ENCODE data around the gene TNFRSF9.

TNFRSF9 gene

DNA sequence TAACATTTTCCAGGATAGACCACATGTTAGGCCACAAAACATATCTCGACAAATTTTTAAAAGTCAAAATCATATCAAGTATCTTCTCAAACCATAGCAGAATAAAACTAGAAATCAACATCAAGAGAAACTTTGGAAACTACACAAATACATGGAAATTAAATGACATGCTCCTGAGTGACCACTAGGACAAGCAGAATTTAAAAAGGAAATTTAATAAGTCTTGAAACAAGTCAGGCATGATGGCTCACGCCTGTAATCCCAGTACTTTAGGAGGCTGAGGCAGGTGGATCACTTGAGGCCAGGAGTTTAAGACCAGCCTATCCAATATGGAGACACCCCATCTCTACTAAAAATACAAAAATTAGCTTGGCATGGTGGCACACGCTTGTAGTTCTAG is 61.4 kb downstream of the TNFRSF9 start:
- Histone ChIP-seq H3K36me3 (ENCODE audit: insufficient read depth, low read length) (no peaks in the 10 kb centered on the region), H3K27ac (no peak overlapping the region), H3K4me3 (no peak overlapping the region), H3K9me3 (ENCODE audit: low read depth, low read length) (no peaks in the 10 kb centered on the region), H3K9ac (ENCODE audit: insufficient read length) (no peak overlapping the region)
- DNase-seq (ENCODE audit: low read depth, low spot score) = no peak
- no peak for TF ChIP-seq EZH2 (IDR thresholded peaks at IDR 0.05)
- TF ChIP-seq FOXP2 (optimal IDR thresholded peaks at IDR 0.05; ENCODE audit: control extremely low read depth, extremely low read length, insufficient read depth) = no peak
- TF ChIP-seq POLR2AphosphoS5 (IDR thresholded peaks at IDR 0.05; ENCODE audit: borderline replicate concordance, low read depth, low read length) = no peak

DNA sequence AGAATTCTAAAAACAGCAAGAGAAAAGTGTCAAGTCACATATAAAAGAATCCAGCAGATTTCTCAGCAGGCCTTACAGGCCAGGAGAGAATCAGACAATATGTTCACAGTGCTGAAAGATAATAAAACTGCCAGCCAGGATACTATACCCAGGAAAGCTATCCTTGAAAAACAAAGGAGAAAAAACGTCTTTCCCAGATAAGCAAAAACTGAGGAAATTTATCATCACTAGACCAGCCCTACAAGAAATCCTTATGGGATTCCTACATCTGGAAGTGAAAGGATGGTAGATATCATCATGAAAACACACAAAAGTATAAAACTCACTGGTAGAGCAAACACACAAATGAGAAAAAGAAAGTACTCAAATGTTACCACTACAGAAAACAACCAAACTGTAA is 62.6 kb downstream of the TNFRSF9 start:
- H3K4me3 ChIP-seq = no peak overlapping the region
- H3K36me3 ChIP-seq (ENCODE audit: insufficient read depth, low read length) = no peaks in the 10 kb centered on the region
- no peak for TF ChIP-seq FOXP2 (optimal IDR thresholded peaks at IDR 0.05; ENCODE audit: control extremely low read depth, extremely low read length, insufficient read depth)
- no peak for TF ChIP-seq EZH2 (IDR thresholded peaks at IDR 0.05)
- TF ChIP-seq POLR2AphosphoS5 (IDR thresholded peaks at IDR 0.05; ENCODE audit: borderline replicate concordance, low read depth, low read length) = no peak
- no peaks in the 10 kb centered on the region for H3K9me3 ChIP-seq (ENCODE audit: low read depth, low read length)
- DNase-seq (ENCODE audit: low read depth, low spot score) = no peak
- H3K27ac ChIP-seq = no peak overlapping the region
- H3K9ac ChIP-seq (ENCODE audit: insufficient read length) = no peak overlapping the region

DNA sequence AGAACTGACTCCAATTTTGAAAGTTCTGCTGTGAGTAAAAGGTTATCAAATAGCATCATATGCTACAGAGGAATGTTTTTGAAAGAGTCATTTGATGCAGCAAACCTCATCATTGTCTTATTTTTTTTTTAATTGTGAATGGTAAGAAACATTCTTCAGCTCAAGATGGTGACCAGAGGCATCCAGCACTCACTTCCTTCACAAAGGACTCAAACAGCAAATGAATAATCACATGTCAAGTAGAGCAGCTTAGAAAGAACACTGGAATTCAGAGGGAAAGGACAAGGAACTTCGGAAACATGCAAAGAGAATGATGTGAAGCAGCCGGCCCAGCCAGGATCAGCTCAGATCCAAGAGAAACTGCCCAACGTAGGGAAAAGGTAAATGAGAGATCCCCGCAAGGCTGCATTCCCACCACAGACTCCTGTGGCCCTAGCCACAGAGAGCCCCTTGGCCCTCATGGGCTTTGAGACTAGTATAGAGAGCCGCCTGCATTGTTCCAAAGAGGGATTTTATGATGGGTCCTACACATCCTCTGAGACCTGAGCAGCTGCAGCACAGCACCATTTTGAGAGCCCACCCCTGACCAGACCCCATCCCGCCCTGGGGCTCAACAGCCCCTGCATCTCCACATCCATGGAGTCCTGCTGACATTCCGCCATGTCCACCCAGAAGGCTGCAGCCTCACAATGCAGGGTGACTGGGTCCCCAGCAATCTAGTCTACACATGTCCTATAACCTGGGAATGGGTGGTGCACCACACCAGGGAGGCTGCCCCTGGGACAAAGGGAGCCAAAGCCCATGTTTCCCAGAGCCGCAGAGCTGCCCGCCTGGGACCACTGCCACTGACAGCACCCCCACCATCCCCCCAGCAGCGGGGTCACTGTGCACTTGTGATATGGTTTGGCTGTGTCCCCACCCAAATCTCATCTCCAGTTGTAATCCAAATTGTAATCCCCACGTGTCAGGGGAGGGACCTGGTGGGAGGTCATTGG is 66.5 kb downstream of the TNFRSF9 start:
- no peak for TF ChIP-seq FOXP2 (optimal IDR thresholded peaks at IDR 0.05; ENCODE audit: control extremely low read depth, extremely low read length, insufficient read depth)
- no peak for TF ChIP-seq POLR2AphosphoS5 (IDR thresholded peaks at IDR 0.05; ENCODE audit: borderline replicate concordance, low read depth, low read length)
- no peak for TF ChIP-seq EZH2 (IDR thresholded peaks at IDR 0.05)
- no peaks in the 10 kb centered on the region for H3K9me3 ChIP-seq (ENCODE audit: low read depth, low read length)
- no peak for DNase-seq (ENCODE audit: low read depth, low spot score)
- no peak overlapping the region for H3K9ac ChIP-seq (ENCODE audit: insufficient read length)
- H3K27ac ChIP-seq = no peak overlapping the region
- H3K36me3 ChIP-seq (ENCODE audit: insufficient read depth, low read length) = no peaks in the 10 kb centered on the region
- no peak overlapping the region for H3K4me3 ChIP-seq

DNA sequence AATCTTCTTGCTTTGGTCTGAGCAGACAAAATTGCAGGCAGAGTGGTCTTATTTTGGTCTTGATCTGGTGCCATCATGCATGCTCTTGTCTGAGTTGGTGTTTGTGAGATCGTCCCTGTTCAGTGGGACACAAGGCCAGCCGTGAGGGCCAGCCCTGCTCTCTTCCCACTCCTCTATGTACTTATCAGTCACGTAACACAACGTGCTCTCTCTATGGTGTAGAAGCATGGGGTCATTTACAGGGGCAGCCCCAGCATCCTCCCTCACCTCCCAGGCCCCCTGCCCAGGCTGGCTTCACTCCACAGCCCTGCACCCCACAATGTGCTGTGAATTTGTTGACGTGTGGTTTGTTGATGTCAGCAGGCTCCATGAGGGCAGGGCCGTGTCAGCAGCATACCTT is 69.5 kb downstream of the TNFRSF9 start:
- H3K27ac ChIP-seq = no peak overlapping the region

DNA sequence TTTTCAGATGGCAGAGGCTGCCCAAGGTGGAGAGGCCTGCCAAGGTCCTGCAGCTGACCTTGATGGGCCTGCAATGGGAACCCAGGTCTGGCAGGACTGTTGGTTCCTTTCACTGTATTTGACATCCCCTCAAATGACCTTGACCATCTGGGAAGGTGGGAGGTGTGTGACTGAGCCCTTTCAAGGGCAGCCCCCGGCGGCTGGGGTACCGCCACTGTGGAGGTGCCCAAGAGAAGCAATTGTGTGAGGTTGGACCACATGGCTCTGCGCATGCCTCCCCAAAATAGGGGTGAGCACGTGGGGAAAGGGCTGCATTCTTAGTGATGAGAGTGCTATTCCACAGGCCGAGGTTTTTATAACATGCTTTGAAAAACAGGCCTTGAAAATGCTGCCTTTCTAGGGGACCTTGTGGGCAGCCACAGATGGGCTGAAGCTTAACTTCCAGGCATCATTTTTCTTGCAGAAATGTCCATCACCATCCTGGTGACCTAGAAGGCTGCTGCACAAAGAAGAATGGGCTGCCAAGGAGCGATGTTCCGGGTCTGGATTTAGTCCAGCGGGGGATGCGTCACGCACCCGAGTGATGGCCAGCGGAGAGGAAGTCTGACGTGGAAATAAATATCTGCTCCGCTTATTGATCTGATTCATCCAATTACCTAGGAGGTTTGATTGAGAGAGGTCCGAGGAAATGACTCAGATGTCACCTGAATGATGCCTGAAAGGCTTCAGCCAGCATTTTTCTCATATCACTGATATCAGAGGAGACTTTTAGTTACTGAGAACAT is 71.3 kb downstream of the TNFRSF9 start:
- Histone ChIP-seq H3K27ac (no peak overlapping the region), H3K4me3 (no peak overlapping the region), H3K9ac (ENCODE audit: insufficient read length) (no peak overlapping the region), H3K36me3 (ENCODE audit: insufficient read depth, low read length) (no peaks in the 10 kb centered on the region), H3K9me3 (ENCODE audit: low read depth, low read length) (no peaks in the 10 kb centered on the region)
- no peak for TF ChIP-seq EZH2 (IDR thresholded peaks at IDR 0.05)
- TF ChIP-seq FOXP2 (optimal IDR thresholded peaks at IDR 0.05; ENCODE audit: control extremely low read depth, extremely low read length, insufficient read depth) = no peak
- TF ChIP-seq POLR2AphosphoS5 (IDR thresholded peaks at IDR 0.05; ENCODE audit: borderline replicate concordance, low read depth, low read length) = no peak
- no peak for DNase-seq (ENCODE audit: low read depth, low spot score)

More for the DNA sequence above, 69.5 kb downstream of the TNFRSF9 start:
- no peak for DNase-seq (ENCODE audit: low read depth, low spot score)
- H3K4me3 ChIP-seq = no peak overlapping the region
- no peak for TF ChIP-seq POLR2AphosphoS5 (IDR thresholded peaks at IDR 0.05; ENCODE audit: borderline replicate concordance, low read depth, low read length)
- TF ChIP-seq FOXP2 (optimal IDR thresholded peaks at IDR 0.05; ENCODE audit: control extremely low read depth, extremely low read length, insufficient read depth) = no peak
- no peak for TF ChIP-seq EZH2 (IDR thresholded peaks at IDR 0.05)
- H3K9ac ChIP-seq (ENCODE audit: insufficient read length) = no peak overlapping the region
- no peaks in the 10 kb centered on the region for H3K9me3 ChIP-seq (ENCODE audit: low read depth, low read length)
- no peaks in the 10 kb centered on the region for H3K36me3 ChIP-seq (ENCODE audit: insufficient read depth, low read length)

DNA sequence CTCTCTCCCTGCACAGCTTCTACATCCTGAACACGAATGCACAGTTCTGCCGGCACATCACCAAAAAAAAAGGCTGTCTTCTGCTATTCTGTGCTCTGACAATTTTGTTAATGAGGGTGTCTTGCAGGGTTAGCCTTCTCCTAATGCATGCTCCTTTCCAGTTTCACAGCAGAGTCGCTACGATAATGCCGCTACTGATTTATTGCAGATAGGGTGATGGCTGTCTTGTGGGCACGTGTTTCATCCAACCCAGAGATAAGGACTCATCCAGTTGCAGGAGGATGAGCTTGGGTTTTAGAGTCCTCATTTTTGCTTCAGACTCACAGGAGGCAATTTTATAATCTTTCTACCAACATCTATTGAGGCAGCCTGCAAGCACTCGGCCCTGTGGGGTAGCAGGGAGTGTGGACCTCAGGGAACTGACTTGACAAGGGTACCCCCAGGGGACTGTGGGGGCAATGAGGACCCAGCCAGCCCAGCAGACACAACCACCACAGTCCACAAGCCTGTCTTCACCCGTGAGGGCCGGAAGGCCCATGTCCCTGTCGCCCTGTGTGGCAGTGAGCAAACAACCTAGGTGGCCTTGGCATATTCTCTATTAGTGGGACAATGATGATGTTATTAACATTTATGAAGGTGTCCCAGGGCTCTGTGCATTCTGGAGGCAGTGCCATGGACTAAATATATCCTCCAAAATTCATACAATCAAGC is 72.4 kb downstream of the TNFRSF9 start:
- H3K9ac ChIP-seq (ENCODE audit: insufficient read length) = no peak overlapping the region
- no peaks in the 10 kb centered on the region for H3K9me3 ChIP-seq (ENCODE audit: low read depth, low read length)
- H3K4me3 ChIP-seq = no peak overlapping the region
- no peak for TF ChIP-seq EZH2 (IDR thresholded peaks at IDR 0.05)
- no peak for TF ChIP-seq POLR2AphosphoS5 (IDR thresholded peaks at IDR 0.05; ENCODE audit: borderline replicate concordance, low read depth, low read length)
- no peak for TF ChIP-seq FOXP2 (optimal IDR thresholded peaks at IDR 0.05; ENCODE audit: control extremely low read depth, extremely low read length, insufficient read depth)
- no peak overlapping the region for H3K27ac ChIP-seq
- H3K36me3 ChIP-seq (ENCODE audit: insufficient read depth, low read length) = no peaks in the 10 kb centered on the region
- no peak for DNase-seq (ENCODE audit: low read depth, low spot score)

DNA sequence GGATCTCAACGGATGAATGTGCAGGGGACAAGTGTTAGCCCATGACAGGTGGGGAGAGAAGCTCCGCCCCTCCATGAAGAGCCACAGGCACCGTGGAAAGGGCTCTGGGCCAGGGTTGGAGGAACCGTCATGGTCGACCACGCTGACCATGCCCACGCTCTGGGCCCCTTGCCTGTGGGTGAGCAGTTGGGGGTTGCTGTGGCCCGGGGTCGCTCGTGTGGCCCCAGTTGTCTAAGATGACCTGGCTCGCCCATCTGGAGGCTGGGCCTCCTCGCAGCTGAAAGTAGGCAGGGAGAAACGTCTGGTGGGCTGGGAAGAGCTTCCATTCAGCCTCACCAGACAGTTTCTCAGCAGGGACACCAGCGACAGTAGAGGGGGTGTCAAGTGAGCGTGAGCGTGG is 74.7 kb downstream of the TNFRSF9 start:
- no peak overlapping the region for H3K4me3 ChIP-seq
- no peak for DNase-seq (ENCODE audit: low read depth, low spot score)
- TF ChIP-seq FOXP2 (optimal IDR thresholded peaks at IDR 0.05; ENCODE audit: control extremely low read depth, extremely low read length, insufficient read depth) (no peak), EZH2 (IDR thresholded peaks at IDR 0.05) (no peak), POLR2AphosphoS5 (IDR thresholded peaks at IDR 0.05; ENCODE audit: borderline replicate concordance, low read depth, low read length) (no peak)
- no peaks in the 10 kb centered on the region for H3K36me3 ChIP-seq (ENCODE audit: insufficient read depth, low read length)
- H3K9me3 ChIP-seq (ENCODE audit: low read depth, low read length) = no peaks in the 10 kb centered on the region
- H3K9ac ChIP-seq (ENCODE audit: insufficient read length) = no peak overlapping the region
- H3K27ac ChIP-seq = no peak overlapping the region
